Activated CD8-positive, alpha-beta memory T cell treated with anti-CD3 and anti-CD28 coated beads for 48 hours (primary cell): ENCODE measurements around the gene SKAP2.

Experiments
- DNase-seq, 3 experiments: peaks; one replicate each; pipeline ENCODE4 v3.0.0-alpha.2; 2020; ENCODE audit warnings: low read depth in 2 of 3, low spot score in 2 of 3

The SKAP2 gene, protein sequence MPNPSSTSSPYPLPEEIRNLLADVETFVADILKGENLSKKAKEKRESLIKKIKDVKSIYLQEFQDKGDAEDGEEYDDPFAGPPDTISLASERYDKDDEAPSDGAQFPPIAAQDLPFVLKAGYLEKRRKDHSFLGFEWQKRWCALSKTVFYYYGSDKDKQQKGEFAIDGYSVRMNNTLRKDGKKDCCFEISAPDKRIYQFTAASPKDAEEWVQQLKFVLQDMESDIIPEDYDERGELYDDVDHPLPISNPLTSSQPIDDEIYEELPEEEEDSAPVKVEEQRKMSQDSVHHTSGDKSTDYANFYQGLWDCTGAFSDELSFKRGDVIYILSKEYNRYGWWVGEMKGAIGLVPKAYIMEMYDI

DNA sequence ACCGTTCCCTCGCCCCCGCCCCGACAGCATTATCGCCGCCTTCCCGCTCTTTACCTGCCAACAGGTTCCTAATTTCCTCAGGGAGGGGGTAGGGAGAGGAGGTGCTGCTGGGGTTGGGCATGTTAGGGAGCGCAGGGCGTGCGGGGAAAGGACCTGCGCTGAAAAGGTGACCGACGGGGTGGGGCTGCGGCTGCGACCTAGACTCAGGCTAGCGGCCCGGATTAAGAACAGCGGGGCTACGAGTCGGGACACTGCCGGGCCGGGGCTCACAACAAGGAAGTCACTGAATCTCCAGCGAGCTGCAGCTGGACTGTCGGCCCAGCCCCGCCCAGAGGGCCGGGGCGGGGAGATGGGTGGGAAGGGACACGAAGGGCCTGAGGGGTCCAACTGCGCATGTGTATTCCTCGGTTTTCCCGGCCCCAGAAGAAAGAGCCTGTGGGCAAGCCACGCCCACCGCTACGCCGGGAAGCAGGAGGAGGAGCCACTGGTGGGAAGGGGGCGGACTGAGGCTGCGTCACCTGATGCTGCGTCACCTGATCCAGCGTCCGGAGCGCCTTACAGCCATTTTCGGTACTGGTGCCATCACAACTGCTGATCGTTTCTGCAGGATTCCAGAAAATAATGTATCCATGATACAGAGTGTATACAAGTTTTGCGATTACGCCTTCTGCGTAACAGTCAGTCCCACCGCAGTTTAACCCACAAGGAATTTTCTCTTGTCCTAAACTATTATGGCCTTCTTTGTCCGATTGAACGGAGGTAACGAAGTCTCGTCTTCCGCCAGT is at the start of gene SKAP2:
Gene SKAP2 (minus strand): TSS at position 282 of the 785 bp plus-strand sequence. CDS start 161 bp downstream, at position 121.
- peak; percentile 57 to 85 (median 71) for DNase-seq

DNA sequence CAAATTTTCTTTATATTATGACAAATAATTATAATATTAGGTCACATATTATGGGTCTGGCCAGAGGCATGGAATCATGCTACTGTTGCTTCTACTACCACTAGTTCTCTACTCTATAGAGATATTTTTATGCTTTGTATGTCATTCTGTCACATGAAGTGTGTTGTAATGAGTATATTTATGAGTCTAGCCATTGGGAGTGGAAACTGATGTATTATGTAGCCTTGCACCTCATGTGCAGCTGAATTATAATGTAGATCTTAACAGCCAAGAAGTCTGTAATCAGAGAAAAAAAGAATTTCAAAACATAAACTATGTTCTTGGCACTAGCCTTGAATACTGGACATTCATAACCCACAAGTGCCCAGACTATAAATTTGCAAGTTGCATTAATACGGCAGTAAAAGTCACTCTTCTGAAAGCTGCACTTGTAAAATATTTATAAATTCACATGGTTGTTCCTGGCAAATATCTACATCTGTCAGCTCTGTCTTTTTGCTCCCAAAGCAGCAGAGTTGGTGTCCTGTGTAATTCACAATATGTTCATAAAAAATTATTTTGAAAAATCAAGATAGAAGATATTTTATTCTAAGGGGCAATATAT is 48.6 kb upstream of the SKAP2 start:
- no peak for DNase-seq

DNA sequence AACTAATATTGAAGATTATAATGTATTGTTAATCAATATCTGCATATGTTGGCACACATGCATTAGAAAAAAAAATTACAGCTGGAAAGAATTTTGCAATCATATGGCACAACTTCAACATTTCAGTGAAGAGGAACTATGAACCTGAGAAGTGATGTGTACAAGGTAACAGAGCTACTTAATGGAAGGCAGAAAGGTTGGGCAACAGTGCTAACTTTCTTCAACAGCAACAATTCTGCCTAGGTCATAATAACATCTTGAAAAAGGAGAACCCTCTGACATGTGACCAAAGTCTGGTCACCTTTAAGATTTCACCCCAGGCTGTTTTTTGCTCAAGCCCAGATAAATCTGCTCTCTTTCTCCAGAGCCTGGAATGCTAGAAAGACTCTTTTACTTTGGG is 47.9 kb upstream of the SKAP2 start:
- DNase-seq: no peak

DNA sequence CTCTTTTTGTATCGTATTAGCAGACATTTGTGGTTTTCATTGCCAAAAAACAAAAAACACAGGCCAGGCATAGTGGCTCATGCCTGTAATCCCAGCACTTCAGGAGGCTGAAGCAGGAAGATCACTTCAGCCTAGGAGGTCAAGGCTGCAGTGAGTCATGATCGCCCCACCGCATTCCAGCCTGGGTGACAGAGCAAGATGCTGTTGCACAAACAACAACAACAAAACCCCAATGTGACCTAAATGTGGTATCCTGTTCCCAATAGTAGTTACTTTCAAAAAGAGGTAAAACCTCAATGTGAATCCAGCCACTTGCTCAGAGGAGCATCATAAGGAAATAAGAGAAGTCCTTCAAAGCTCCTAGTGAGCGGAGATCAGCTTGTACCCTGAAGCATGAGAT is 45.8 kb upstream of the SKAP2 start:
- DNase-seq: no peak

DNA sequence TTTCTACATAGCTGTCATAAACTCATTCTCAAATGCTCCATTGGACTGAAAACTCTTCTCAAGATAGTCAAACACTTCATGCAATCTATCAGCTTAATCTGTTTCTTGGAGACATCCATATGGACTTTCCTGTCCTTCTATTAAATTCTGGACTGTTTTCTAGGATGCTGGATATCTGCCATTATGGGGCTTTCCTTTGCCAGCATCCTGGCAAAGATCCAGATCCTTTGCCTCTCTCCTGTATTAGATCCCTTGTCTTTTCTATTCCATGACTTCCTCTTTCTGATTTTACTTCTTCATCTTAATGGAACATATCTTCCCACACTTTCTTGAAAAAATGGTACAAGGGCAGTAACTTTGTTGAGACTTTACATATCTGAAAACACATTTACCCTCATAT is 35.9 kb upstream of the SKAP2 start:
- no peak for DNase-seq

DNA sequence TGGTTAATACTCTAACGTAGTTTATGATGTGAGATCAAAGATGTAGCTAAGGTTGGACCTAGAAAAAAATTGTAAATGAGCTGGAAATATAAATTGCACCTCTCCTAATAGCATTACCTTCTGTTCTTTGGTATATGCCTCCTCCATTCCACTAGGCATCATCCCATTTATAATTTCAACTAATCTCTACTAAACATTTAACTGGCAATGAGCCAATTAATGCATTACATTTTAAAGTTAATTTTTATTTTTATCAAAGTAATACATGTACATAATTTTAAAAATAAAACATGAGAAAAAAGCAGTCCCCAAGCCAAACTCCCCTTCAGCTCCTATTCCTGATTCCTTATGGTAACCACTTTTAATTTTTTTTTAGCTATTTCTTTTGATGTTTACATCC is 35.1 kb upstream of the SKAP2 start:
- DNase-seq: no peak

DNA sequence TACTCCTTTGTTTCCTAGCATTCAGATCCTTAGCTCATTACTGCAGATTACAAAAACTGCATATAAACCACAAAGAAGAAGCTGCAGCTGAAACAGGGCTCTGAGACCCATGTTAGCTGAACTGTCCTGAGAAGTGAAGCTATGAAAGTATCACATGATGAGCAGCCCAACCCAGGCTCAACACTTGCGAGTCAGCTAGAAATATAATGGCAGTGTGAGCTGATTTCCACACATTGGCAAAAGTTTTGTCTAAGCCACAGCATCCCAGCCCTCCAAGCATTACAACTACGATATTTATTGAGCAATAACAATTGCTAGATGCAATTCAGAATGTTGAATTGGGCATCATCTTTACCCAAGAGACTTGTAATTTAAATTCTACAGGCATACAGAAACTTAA is 34.5 kb upstream of the SKAP2 start:
- no peak for DNase-seq

DNA sequence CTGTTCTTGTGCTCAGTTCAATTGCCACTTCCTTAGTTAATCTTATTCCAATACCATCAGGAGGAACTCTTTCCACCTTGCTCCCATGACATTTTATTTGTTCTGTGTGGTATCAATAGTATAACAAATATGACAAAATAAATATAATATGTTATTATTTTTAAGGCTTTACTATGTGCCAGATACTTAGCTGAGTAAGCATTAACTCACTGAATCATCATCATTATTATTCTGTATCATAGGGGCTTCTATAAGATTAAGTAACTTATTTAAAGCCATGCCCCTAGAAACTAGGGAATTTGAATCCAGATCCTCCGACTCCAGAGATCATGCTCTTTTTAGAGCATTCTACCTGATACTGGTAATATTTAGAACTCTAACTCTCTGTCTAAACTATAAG is 33.5 kb upstream of the SKAP2 start:
- no peak for DNase-seq

DNA sequence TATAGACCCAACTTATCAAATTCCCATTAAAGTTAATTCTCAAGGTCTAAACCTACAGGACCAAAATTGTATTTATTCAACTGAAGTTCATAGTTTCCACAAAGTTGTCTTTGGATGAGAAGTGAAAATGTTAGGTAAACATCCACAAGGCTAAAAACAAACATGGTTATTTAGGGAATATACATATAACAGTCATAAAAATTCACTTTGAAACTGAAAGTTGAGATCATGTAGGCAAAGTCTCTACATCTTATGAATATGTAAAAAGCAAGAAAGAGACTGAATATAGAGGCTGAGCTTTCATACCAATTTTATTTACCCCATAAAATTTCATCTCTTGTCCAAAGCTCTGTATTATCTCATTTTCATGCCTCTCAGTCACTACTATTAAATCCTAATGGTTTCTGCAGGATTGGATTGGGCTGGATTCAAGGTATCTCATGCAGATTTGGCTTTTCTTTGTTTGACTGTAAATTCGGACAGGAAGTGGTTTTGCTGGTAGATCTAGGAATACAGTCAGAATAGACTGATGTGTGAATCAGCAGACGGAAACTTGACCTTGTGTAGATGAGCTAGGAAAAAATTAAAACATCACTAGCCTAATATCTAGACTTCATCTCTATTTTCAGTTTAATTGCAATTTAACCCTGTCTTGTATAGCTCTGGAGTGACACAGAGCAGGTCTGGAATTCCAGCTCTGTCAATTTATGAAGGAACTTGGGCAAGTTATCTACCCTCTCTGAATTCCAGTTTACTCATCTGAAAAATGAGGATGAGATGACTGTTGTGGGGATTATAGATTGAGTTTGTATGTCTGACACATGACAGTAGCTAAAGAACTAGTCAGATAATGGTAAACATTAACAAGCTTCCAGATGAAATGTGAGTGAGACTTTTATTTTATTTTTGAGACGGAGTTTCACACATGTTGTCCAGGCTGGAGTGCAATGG is 27.3 kb upstream of the SKAP2 start:
- DNase-seq: no peak

DNA sequence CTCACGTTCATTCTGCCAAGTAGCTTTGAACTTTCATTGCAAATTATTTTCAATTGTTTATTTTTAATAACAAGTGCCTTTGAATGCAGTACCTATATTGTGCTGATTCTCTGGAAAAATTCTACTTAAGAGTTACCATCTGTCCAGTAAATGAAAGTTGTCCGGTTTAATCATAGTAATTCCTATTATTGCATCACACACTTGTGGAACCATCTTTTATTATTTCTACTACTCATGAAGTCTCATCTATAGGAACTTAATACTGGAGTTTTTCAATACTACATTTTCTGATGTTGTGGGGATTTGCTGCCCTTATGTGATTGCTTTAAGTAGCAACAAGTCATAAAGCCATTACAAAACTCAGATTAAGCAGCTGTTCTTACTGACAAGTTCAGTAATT is 16.5 kb upstream of the SKAP2 start:
- DNase-seq: no peak

DNA sequence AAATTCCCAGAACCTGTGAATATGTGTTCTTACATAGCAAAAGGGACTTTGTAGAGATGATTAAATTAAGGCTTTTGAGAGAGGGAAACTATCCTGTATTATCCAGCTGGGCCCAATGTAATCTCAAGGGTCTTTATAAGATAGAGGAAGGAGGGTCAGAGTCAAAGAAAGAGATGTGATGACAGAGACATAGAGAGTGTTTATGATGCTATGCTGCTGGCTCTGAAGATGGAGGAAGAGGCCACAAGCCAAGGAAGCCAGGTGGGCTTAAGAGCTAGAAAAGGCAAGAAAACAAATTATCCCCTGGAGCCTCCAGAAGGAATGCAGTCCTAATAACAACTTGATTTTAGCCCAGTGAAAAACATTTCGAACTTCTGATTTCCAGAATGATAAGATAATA is 15.3 kb upstream of the SKAP2 start:
- DNase-seq: no peak

DNA sequence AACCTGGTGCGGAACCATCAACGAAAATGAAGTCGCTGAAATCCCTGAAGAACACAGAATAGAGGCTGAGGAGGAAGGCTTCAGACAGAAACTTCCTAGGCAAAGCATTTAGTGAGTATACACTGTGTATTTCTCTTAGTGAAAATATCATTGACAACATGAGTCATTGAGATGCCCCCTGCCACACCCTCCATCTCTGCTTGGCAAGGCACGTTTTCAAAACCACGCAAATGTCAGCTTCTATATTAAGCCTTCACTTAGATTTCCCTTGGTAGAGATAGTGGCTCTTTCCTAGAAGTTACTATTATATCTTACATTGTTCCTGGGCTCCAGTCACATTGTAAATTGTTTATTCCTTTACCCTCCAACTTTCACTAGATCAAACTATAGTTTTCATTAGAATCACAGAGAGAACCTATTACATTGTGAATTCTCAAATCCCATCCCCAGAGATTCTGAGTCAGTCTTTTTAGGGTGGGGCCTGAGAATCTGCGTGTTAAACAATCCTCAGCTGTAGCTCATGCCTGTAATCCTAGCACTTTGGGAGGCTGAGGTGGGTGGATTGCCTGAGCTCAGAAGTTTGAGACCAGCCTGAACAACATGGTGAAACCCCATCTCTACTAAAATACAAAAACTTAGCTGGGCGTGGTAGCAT is 4.6 kb upstream of the SKAP2 start:
- no peak for DNase-seq

DNA sequence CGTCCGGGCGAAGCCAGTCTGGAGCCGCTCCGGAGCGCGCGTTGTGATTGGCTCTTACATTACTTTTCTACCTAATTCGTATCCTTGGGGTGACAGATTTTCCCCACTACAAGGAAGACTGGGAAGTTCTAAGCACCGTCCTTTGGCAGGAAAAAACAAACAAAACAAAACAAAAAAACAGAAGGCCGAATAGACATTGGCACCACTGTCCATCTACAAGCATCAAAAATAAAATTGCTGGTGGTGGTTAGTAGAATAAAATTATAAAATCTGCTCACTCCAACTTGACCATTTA is 651 bp upstream of the SKAP2 start:
- no peak for DNase-seq

DNA sequence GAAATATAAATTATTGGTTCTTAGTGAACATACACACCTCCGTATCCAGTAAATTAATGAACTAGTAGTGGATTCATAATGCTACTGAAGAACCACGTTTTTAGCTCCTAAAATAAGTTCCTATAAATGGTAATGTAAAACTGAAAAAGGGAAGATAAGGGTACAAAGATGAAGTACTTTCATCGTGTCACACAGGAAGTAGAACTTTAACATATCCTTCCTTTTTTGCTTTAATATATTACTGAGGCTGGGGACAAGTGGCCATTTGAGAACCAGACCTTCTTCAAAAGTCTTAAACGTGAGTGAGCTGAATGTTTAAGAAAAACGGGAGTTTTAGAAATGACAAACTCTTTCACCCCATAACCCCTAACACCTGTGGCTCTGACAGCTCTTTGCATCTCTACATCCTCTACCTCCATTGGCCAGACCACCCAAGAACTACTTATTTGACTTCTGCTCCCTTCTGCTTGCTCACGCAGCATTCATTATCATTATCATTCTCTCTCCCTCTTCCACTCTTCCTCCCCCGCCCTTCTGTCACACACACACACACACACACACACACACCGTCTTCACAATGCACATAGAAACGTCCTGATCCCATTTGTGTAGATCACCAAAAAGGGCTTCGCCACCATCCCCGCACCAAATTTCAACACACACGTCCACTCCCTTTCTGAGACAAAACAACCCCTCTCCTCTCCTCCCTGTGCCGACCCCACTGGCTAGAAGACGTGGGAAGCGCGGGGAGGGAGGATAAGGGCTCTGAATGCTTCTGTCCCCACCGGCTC is 677 bp downstream of the SKAP2 start:
- DNase-seq: peak in 1 of 3 experiments; percentile 7

DNA sequence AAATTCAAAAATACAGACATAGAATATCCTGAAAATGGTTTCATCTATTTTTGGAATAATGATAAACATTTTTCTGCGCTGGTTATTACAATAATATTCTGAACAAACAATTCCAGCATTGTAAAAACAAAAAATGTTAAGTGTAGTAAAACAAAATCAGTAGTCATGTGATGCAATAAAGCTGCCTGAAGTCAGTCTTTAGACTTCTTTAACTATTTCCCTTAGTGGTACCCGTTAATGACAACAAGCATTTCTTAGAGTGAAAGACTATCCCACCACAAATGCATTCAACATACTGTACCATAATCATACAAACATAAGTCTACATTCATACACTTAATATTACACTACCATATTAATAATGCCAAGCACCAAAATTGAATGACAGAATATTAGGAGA is 1.6 kb downstream of the SKAP2 start:
- DNase-seq: no peak

DNA sequence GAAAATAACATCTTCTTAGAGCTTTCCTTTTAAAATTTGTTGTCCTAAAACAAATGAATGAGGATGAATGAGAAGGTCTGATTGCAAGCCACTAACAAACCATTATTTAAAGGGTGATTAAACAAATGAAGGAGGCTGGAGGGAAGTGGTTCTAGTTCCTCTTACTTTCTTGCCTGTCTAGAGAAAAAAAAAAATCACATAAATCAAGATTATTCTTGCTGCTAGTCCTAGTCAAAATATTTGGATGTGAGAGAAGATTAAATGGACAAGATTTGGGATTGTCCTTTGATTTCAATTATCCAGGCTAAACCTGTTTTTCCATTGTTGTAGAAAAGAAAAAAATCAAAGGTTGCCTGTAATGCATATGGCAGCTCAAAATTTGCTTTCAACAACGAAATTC is 3.3 kb downstream of the SKAP2 start:
- DNase-seq: no peak

DNA sequence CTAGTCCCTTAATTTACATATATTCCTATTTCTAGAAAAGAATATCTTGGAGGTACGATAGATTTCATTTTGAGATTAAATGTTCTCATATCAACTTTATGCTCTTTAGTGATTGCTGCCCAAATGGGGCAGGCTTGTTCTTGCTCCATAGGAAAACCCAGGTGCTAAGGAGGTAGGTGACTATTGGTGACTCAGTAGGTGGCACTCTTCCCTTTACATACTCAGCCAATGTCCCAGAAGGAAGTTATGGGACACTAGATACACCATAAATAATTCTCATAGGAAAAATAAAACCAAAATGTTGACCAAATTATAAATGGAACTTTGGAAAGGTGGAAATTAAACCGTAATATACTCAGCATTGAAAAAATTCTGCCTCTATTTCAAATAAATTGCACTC is 4.0 kb downstream of the SKAP2 start:
- no peak for DNase-seq

DNA sequence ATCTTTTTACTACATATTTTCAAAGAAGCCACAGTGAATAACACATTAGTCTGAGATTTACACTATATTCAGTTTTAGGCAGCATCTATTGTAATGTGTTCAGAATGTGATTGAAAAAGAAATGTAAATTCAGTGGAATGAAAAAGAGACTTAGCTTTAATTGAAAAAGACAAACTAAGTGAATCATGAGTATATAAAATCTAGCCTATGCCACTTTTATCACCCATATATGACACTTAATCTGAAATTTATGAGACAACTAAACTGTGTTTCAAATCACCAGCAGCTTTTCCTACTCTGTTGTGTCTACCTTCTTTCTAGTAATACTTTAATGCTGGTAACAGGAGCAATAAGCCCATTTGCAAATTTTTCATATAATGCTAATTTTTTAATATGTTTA is 4.7 kb downstream of the SKAP2 start:
- DNase-seq: no peak

DNA sequence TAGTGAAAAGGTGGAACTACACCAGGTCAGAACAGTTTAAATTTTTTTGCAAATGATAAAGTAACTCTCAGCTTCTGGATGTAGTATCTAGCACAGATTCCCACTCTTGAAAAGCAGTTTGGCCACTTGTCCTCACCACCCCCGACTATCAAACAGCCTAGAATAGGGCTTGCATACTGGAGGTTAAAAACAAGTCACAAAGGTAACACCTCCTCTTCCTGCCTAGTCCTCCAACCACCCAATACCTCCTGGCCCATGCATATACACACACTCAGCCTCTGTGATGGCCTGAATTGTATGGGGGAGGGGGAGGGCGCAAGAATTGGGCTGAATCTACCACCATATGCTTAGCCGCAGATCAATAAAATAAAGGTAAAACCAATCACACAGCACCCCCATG is 5.7 kb downstream of the SKAP2 start:
- DNase-seq: no peak

DNA sequence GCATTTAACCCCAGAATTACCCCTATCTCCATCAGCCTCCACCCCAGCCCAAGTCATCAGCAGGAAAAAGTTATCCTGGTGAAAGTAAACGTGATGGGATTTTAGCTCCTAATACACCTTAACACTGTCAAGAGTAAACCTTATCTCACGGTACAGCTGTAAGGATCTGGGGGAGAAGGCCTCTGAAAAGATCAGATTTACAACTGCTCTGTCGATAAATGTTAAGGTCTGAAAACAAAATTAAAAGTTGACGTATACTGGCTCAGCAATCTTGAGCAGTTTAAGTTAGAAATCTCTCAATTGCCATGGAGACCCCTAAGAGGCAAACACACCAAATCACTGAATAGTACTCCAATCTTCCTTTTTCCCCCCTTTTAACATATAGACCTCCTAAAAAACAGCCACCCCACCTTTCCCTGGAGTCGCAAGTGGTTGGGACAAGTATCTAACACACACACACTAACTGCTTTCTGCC is 6.1 kb downstream of the SKAP2 start:
- DNase-seq: no peak
